ENCODE data around the gene FCN3. TPM values are rescaled to one million over a fixed set of nuclear protein-coding genes. Genes with fewer than 3 reads are reported as not detected.
A peak's percentile ranks its signal among the peaks of the same experiment; 100 is the strongest.

FCN3 gene
- total and polyA plus RNA-seq, 2 donors (not counting 3 experiments of a cell fraction or from before 2014, with no cell fraction given): 0.15 TPM; not detected in 1

DNA sequence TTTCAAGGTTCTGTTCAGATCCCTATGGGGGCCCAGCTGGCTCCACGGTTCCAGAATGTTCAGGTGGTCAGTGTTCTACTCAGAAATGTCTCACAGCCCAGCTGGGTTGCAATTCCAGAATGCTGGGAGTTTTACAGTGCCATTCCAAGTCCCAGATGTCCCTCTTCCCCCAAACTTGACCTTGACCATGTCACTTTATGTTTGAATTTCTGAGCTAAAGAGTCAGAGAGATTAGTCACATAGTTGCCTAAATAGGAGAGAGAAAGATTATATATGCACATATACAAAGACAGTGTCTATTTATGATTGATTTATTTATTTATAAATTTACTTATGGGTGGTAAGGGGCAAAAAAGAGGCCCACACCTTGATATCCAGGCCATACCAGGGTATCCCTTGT, 20.3 kb upstream of the FCN3 start:
- no peak for DNase-seq (ENCODE audit: low read depth, low spot score)
- no peaks in the 10 kb centered on the region for H3K27me3 ChIP-seq (ENCODE audit: control insufficient read depth in 2 of 2, insufficient read depth in 2 of 2, low read length in 2 of 2)
- H2AFZ ChIP-seq (ENCODE audit: low read depth, low read length): no peak overlapping the region
- H4K20me1 ChIP-seq (replicated peaks; ENCODE audit: control insufficient read depth, extremely low read depth, insufficient read depth, low read length): no peaks in the 10 kb centered on the region
- dilution Hi-C loops (cut with MboI; ENCODE audit: extremely low pct_ligation_motif_present, low sequenced_read_pairs) (no loop called here), intact Hi-C loops (cut with micrococcal nuclease) (loop anchor here (1.0 to 10.0 kb wide), 5 partner anchors 38 to 353 kb away; partner anchors contain the start of gene TMEM222)
- TF ChIP-seq, protein P1, sequence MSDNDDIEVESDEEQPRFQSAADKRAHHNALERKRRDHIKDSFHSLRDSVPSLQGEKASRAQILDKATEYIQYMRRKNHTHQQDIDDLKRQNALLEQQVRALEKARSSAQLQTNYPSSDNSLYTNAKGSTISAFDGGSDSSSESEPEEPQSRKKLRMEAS (IDR thresholded peaks at IDR 0.05; ENCODE audit: insufficient read depth, insufficient read length): no peak
- TF ChIP-seq JUN (IDR thresholded peaks at IDR 0.05; ENCODE audit: borderline replicate concordance, insufficient read depth, insufficient read length, low read depth) (no peak), POLR2AphosphoS5 (IDR thresholded peaks at IDR 0.05; ENCODE audit: insufficient read depth, low read depth, low read length) (no peak)
- FAIRE-seq: no peak
- peaks cover 11% of the 10 kb centered on the region for H3K4me1 ChIP-seq (ENCODE audit: control insufficient read depth, extremely low read depth, insufficient read depth, low read length)
- no peaks in the 10 kb centered on the region for H3K9me3 ChIP-seq (replicated peaks; ENCODE audit: control insufficient read depth, insufficient read depth, low read length)
- H3K4me2 ChIP-seq (ENCODE audit: insufficient read depth, low read length): no peak overlapping the region
- ChIA-PET CTCF (interaction anchor here (0.8 to 6.6 kb wide), 35 partner anchors 9 to 351 kb away, joined by 3 to 275 read pairs (median 3); partner anchors contain the start of genes AHDC1, CD164L2 and MAP3K6), POLR2A (interaction anchor here (1.1 kb wide), 1 partner anchor 29 kb away, joined by 3 read pairs; no protein-coding TSS in a partner anchor)
- H3K27ac ChIP-seq (ENCODE audit: insufficient read depth, low read depth, low read length): no peak overlapping the region
- H3K4me3 ChIP-seq (replicated peaks in 1 of 3; ENCODE audit: insufficient read depth in 1 of 3, low read depth in 1 of 3, low read length in 3 of 3): no peak overlapping the region
- H3K36me3 ChIP-seq (ENCODE audit: control insufficient read depth in 2 of 2, extremely low read depth in 1 of 2, insufficient read depth in 2 of 2, low read length in 2 of 2): no peaks in the 10 kb centered on the region
- H3K79me2 ChIP-seq (ENCODE audit: control insufficient read depth, insufficient read depth, low read length): peaks cover 5% of the 10 kb centered on the region
- H3K9me1 ChIP-seq (replicated peaks; ENCODE audit: control insufficient read depth, extremely low read depth, insufficient read depth, low read length): no peaks in the 10 kb centered on the region
- BruUV-seq (replicated peaks): TSS peak; percentile 55
- no peak overlapping the region for H3K9ac ChIP-seq (replicated peaks; ENCODE audit: extremely low read depth, insufficient read depth, low read length)

DNA sequence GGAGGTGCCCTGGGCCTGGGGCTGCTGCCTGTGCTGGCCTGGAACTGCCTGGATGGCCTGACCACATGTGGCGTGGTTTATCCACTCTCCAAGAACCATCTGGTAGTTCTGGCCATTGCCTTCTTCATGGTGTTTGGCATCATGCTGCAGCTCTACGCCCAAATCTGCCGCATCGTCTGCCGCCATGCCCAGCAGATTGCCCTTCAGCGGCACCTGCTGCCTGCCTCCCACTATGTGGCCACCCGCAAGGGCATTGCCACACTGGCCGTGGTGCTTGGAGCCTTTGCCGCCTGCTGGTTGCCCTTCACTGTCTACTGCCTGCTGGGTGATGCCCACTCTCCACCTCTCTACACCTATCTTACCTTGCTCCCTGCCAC, 19.6 kb upstream of the FCN3 start:
- no peaks in the 10 kb centered on the region for H4K20me1 ChIP-seq (replicated peaks; ENCODE audit: control insufficient read depth, extremely low read depth, insufficient read depth, low read length)
- ChIA-PET POLR2A (interaction anchor here (1.1 kb wide), 1 partner anchor 28 kb away, joined by 3 read pairs; no protein-coding TSS in a partner anchor), CTCF (interaction anchor here (0.9 to 6.6 kb wide), 18 partner anchors 11 to 350 kb away, joined by 3 to 275 read pairs (median 11); partner anchors contain the start of genes AHDC1, CD164L2 and MAP3K6)
- H3K4me3 ChIP-seq (replicated peaks in 1 of 3; ENCODE audit: insufficient read depth in 1 of 3, low read depth in 1 of 3, low read length in 3 of 3): no peak overlapping the region
- FAIRE-seq: no peak
- H3K79me2 ChIP-seq (ENCODE audit: control insufficient read depth, insufficient read depth, low read length): peaks cover 5% of the 10 kb centered on the region
- no peak for DNase-seq (ENCODE audit: low read depth, low spot score)
- peaks cover 16% of the 10 kb centered on the region for H3K4me1 ChIP-seq (ENCODE audit: control insufficient read depth, extremely low read depth, insufficient read depth, low read length)
- intact Hi-C loops (cut with micrococcal nuclease) (loop anchor here (5.0 to 10.0 kb wide), 3 partner anchors 72 to 352 kb away; partner anchors contain the start of gene TMEM222), dilution Hi-C loops (cut with MboI; ENCODE audit: extremely low pct_ligation_motif_present, low sequenced_read_pairs) (no loop called here)
- no peak overlapping the region for H3K9ac ChIP-seq (replicated peaks; ENCODE audit: extremely low read depth, insufficient read depth, low read length)
- no peak overlapping the region for H3K27ac ChIP-seq (ENCODE audit: insufficient read depth, low read depth, low read length)
- BruUV-seq (replicated peaks): no TSS peak
- H2AFZ ChIP-seq (ENCODE audit: low read depth, low read length): no peak overlapping the region
- TF ChIP-seq MYC (IDR thresholded peaks at IDR 0.05; ENCODE audit: low read depth, low read length): no peak
- TF ChIP-seq, protein P1 (IDR thresholded peaks at IDR 0.05; ENCODE audit: insufficient read depth, insufficient read length): no peak
- no peak for TF ChIP-seq FOS (IDR thresholded peaks at IDR 0.05; ENCODE audit: borderline replicate concordance, insufficient read depth, low read length)
- no peaks in the 10 kb centered on the region for H3K36me3 ChIP-seq (ENCODE audit: control insufficient read depth in 2 of 2, extremely low read depth in 1 of 2, insufficient read depth in 2 of 2, low read length in 2 of 2)
- H3K4me2 ChIP-seq (ENCODE audit: insufficient read depth, low read length): no peak overlapping the region
- H3K9me1 ChIP-seq (replicated peaks; ENCODE audit: control insufficient read depth, extremely low read depth, insufficient read depth, low read length): no peaks in the 10 kb centered on the region
- no peaks in the 10 kb centered on the region for H3K27me3 ChIP-seq (ENCODE audit: control insufficient read depth in 2 of 2, insufficient read depth in 2 of 2, low read length in 2 of 2)
- no peaks in the 10 kb centered on the region for H3K9me3 ChIP-seq (replicated peaks; ENCODE audit: control insufficient read depth, insufficient read depth, low read length)
